ENCODE data around the gene NRXN3. TPM values are rescaled to one million over a fixed set of nuclear protein-coding genes. Genes with fewer than 3 reads are reported as not detected.

NRXN3 gene
- total and polyA plus RNA-seq, 2 donors (not counting 1 experiment from before 2014, with no cell fraction given) = not detected

GRCh38 chr14:78232231-78233000 is 62.2 kb downstream of the NRXN3 start:
- intact Hi-C loops (cut with micrococcal nuclease) = no loop called here
- WGBS (ENCODE audit: insufficient coverage) = 93% methylated on average over 2 of the region's 5 CpGs
- H3K4me3 ChIP-seq (ENCODE audit: control extremely low read depth in 1 of 5, extremely low read depth in 1 of 5, insufficient read depth in 1 of 5, low read depth in 2 of 5, low read length in 4 of 5) = no peak overlapping the region
- H3K4me1 ChIP-seq (ENCODE audit: control insufficient read depth in 2 of 2, insufficient read depth in 2 of 2, low read length in 2 of 2) = no peaks in the 10 kb centered on the region
- no peak for ATAC-seq (ENCODE audit: low read depth)
- Mint-ChIP-seq H3K4me3 (no peak overlapping the region), H3K9me3 (ENCODE audit: insufficient read depth) (no peaks in the 10 kb centered on the region), H3K4me1 (no peaks in the 10 kb centered on the region), H3K27me3 (no peaks in the 10 kb centered on the region), H3K27ac (no peak overlapping the region)
- no peaks in the 10 kb centered on the region for H4K20me1 ChIP-seq (ENCODE audit: control insufficient read depth, insufficient read depth, low read length, poor library complexity, severe bottlenecking)
- H3K9me3 ChIP-seq (ENCODE audit: control extremely low read depth in 1 of 3, control insufficient read depth in 2 of 3, insufficient read depth in 1 of 3, low read length in 2 of 3) = no peaks in the 10 kb centered on the region
- peaks cover 0 to 3% (median 0%) of the 10 kb centered on the region in 4 experiments for H3K27me3 ChIP-seq (replicated peaks in 1 of 4; ENCODE audit: control extremely low read depth in 1 of 4, control insufficient read depth in 3 of 4, insufficient read depth in 4 of 4, low read length in 3 of 4)
- ChIA-PET CTCF (no interaction called here), POLR2A (no interaction called here)
- DNase-seq = no peak
- H3K79me2 ChIP-seq (ENCODE audit: control insufficient read depth, insufficient read depth, low read length) = no peaks in the 10 kb centered on the region
- H3K27ac ChIP-seq (ENCODE audit: low read length in 2 of 2) = no peak overlapping the region
- H3K4me2 ChIP-seq (replicated peaks; ENCODE audit: low read depth, low read length, poor library complexity, severe bottlenecking) = no peak overlapping the region
- no peak overlapping the region for H2AFZ ChIP-seq (ENCODE audit: insufficient read depth, low read depth, low read length, poor library complexity, severe bottlenecking)
- TF ChIP-seq CTCF (IDR thresholded peaks at IDR 0.05) (no peak), EZH2 (IDR thresholded peaks at IDR 0.05; ENCODE audit: borderline replicate concordance, insufficient read depth, low read depth, low read length, poor library complexity, severe bottlenecking) (no peak)
- H3K36me3 ChIP-seq (replicated peaks in 1 of 2; ENCODE audit: control extremely low read depth in 1 of 2, control insufficient read depth in 1 of 2, extremely low read depth in 1 of 2, insufficient read depth in 2 of 2, low read length in 1 of 2) = no peaks in the 10 kb centered on the region
- no peak overlapping the region for H3K9ac ChIP-seq (ENCODE audit: low read length)

- Mint-ChIP-seq H3K27ac (no peak overlapping the region), H3K9me3 (ENCODE audit: insufficient read depth) (no peaks in the 10 kb centered on the region), H3K27me3 (no peaks in the 10 kb centered on the region), H3K4me3 (no peak overlapping the region), H3K4me1 (no peaks in the 10 kb centered on the region)
- H3K4me3 ChIP-seq (ENCODE audit: control extremely low read depth in 1 of 5, extremely low read depth in 1 of 5, insufficient read depth in 1 of 5, low read depth in 2 of 5, low read length in 4 of 5) = no peak overlapping the region
- WGBS (ENCODE audit: insufficient coverage) = 90% methylated on average over 5 of the region's 10 CpGs
- no peak for TF ChIP-seq EZH2 (IDR thresholded peaks at IDR 0.05; ENCODE audit: borderline replicate concordance, insufficient read depth, low read depth, low read length, poor library complexity, severe bottlenecking)
- TF ChIP-seq CTCF (IDR thresholded peaks at IDR 0.05) = no peak
- no peak overlapping the region for H3K27ac ChIP-seq (ENCODE audit: low read length in 2 of 2)
- no peak overlapping the region for H2AFZ ChIP-seq (ENCODE audit: insufficient read depth, low read depth, low read length, poor library complexity, severe bottlenecking)
- H3K36me3 ChIP-seq (replicated peaks in 1 of 2; ENCODE audit: control extremely low read depth in 1 of 2, control insufficient read depth in 1 of 2, extremely low read depth in 1 of 2, insufficient read depth in 2 of 2, low read length in 1 of 2) = no peaks in the 10 kb centered on the region
- H3K79me2 ChIP-seq (ENCODE audit: control insufficient read depth, insufficient read depth, low read length) = no peaks in the 10 kb centered on the region
- no peak overlapping the region for H3K4me2 ChIP-seq (replicated peaks; ENCODE audit: low read depth, low read length, poor library complexity, severe bottlenecking)
- no peaks in the 10 kb centered on the region for H4K20me1 ChIP-seq (ENCODE audit: control insufficient read depth, insufficient read depth, low read length, poor library complexity, severe bottlenecking)
- DNase-seq (no peak), ATAC-seq (ENCODE audit: low read depth) (no peak)
- intact Hi-C loops (cut with micrococcal nuclease) = no loop called here
- H3K4me1 ChIP-seq (ENCODE audit: control insufficient read depth in 2 of 2, insufficient read depth in 2 of 2, low read length in 2 of 2) = no peaks in the 10 kb centered on the region
- no peak overlapping the region for H3K9ac ChIP-seq (ENCODE audit: low read length)
- no peaks in the 10 kb centered on the region for H3K27me3 ChIP-seq (replicated peaks in 1 of 4; ENCODE audit: control extremely low read depth in 1 of 4, control insufficient read depth in 3 of 4, insufficient read depth in 4 of 4, low read length in 3 of 4)
- peaks cover 0 to 2% (median 0%) of the 10 kb centered on the region in 3 donors for H3K9me3 ChIP-seq (ENCODE audit: control extremely low read depth in 1 of 3, control insufficient read depth in 2 of 3, insufficient read depth in 1 of 3, low read length in 2 of 3)
- ChIA-PET POLR2A (no interaction called here), CTCF (no interaction called here)
These were observed 68.0 kb downstream of the NRXN3 start for GRCh38 chr14:78238141-78238540.
